ENCODE results near the gene MT1H. TPM values are rescaled to one million over a fixed set of nuclear protein-coding genes. Genes with fewer than 3 reads are reported as not detected.

MT1H gene
- total RNA-seq, 2 donors from 2014 or later = not detected

DNA sequence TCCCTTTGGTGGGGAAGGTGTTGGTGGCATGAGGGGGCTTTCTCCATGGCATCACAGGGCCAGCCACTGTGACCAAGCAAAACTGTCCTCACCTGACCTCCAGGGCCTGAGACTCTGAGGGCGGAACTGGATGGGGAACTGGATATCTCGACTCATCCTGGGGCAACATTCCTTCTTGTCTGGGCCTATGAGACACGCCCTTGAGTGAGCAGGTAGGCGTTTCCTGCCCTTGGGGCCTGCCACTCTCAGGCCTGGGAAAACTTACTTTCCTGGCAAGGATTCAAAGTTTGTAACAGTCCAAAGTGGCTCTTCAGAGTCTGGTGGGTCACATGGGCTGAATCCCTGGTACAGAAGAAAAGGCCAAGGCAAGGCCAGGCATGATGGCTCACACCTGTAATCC is 22.3 kb downstream of the MT1H start:
- H3K9me3 ChIP-seq = no peaks in the 10 kb centered on the region
- H3K4me3 ChIP-seq = no peak overlapping the region
- DNase-seq (ENCODE audit: low spot score) = no peak
- no peaks in the 10 kb centered on the region for H3K27me3 ChIP-seq
- TF ChIP-seq, protein P1, sequence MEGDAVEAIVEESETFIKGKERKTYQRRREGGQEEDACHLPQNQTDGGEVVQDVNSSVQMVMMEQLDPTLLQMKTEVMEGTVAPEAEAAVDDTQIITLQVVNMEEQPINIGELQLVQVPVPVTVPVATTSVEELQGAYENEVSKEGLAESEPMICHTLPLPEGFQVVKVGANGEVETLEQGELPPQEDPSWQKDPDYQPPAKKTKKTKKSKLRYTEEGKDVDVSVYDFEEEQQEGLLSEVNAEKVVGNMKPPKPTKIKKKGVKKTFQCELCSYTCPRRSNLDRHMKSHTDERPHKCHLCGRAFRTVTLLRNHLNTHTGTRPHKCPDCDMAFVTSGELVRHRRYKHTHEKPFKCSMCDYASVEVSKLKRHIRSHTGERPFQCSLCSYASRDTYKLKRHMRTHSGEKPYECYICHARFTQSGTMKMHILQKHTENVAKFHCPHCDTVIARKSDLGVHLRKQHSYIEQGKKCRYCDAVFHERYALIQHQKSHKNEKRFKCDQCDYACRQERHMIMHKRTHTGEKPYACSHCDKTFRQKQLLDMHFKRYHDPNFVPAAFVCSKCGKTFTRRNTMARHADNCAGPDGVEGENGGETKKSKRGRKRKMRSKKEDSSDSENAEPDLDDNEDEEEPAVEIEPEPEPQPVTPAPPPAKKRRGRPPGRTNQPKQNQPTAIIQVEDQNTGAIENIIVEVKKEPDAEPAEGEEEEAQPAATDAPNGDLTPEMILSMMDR (IDR thresholded peaks at IDR 0.05) = no peak
- no peaks in the 10 kb centered on the region for H3K4me1 ChIP-seq
- H3K36me3 ChIP-seq = no peaks in the 10 kb centered on the region
- no peak overlapping the region for H3K27ac ChIP-seq

DNA sequence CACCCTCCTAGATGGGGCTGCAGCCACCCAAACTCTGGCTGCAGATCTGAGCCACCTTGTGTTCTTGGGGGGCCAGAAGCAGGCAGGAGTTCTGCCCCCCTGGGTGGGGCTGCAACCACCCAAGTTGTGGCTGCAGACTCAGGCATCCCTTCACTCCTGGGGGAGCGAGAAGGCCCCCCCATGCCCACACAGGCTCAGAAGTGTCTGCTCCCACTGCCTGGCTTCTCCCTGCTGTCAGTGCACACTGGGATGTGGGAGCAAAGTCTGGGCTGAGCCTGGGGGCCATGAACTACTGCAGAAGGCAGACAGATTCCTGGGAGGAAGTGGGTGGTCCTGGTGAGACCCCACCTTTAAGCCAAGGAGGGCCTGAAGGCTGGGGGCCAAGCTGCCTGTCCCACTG is 25.6 kb downstream of the MT1H start:
- no peak overlapping the region for H3K27ac ChIP-seq
- H3K36me3 ChIP-seq = no peaks in the 10 kb centered on the region
- no peaks in the 10 kb centered on the region for H3K27me3 ChIP-seq
- no peaks in the 10 kb centered on the region for H3K9me3 ChIP-seq
- H3K4me3 ChIP-seq = no peak overlapping the region
- TF ChIP-seq, protein P1 (IDR thresholded peaks at IDR 0.05) = no peak
- H3K4me1 ChIP-seq = no peaks in the 10 kb centered on the region
- no peak for DNase-seq (ENCODE audit: low spot score)

DNA sequence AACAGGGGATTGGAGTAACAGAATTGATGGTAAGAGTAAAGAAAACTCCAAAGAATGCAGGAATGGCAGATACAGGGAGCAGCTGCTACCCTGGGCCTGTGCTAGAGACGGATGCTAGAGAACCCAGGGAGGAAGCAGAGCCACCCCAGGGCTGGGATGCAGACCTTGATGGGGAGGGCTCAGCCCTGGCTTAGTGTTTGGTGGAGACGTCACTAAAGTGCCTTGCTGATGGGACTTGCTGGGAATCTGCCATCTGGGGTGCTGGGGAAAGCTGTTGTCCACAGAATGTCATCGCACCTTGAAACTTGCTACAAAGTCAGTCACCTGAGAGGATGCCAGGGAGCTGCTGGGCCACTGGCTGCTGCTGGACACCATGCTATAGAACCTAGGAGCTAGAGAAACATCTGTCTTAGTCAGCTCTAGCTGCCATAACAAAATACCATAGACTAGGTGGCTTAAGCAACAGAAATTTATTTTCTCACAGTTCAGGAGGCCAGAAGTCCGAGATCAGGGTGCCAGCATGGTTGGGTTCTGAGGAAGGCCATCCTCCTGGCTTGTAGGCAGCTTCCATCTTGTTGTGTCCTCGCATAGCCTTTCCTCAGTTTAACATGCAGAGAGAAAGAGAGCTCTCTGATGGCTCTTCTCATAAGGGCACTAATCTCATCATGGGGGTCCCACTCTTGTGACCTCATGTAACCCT is 28.0 kb downstream of the MT1H start:
- H3K4me3 ChIP-seq = no peak overlapping the region
- no peak for DNase-seq (ENCODE audit: low spot score)
- H3K4me1 ChIP-seq = peaks cover 0 to 3% of the 10 kb centered on the region in 2 donors
- no peaks in the 10 kb centered on the region for H3K9me3 ChIP-seq
- H3K27ac ChIP-seq = no peak overlapping the region
- no peaks in the 10 kb centered on the region for H3K27me3 ChIP-seq
- TF ChIP-seq, protein P1 (IDR thresholded peaks at IDR 0.05) = no peak
- H3K36me3 ChIP-seq = no peaks in the 10 kb centered on the region

DNA sequence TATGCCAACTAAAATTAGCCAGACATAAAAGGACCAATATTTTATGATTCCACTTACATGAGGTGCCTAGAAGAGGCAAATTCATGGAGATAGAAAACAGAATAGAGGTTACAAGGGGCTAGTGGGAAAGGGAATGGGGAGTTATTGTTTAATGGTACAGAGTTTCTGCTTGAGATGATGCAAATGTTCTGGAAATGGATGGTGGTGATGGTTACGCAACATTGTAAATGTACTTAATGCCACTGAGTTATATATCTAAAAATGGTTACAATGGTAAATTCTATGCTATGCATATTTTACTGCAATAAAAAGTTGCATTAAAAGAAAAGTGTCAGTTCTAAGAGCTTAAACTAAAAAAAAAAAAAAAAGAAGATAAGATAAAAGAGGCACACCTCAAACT is 30.6 kb downstream of the MT1H start:
- no peak for DNase-seq (ENCODE audit: low spot score)
- no peaks in the 10 kb centered on the region for H3K36me3 ChIP-seq
- TF ChIP-seq, protein P1 (IDR thresholded peaks at IDR 0.05) = no peak
- H3K27me3 ChIP-seq = no peaks in the 10 kb centered on the region
- no peak overlapping the region for H3K27ac ChIP-seq
- H3K4me3 ChIP-seq = no peak overlapping the region
- H3K9me3 ChIP-seq = no peaks in the 10 kb centered on the region
- peaks cover 0 to 3% of the 10 kb centered on the region in 2 donors for H3K4me1 ChIP-seq

DNA sequence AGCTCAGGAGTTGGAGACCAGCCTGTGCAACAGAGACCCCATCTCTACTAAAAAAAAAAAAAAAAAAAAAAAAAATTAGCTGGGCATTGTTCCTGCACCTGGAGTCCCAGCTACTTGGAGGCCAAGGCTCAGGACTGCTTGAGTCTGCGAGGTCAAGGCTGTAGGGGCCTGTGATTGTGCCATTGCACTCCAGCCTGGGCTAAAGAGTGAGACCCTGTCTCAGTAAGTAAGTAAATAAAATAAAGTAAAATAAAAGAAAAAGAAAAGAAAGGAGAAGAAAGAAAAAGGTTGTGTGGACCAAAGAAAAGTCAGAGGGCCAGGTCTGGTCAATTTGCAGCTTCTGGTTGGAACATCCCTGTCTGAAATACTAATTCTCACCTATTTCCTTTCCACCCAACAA is 31.0 kb downstream of the MT1H start:
- no peak overlapping the region for H3K4me3 ChIP-seq
- peak; percentile 38 for DNase-seq (ENCODE audit: low spot score)
- no peaks in the 10 kb centered on the region for H3K36me3 ChIP-seq
- no peaks in the 10 kb centered on the region for H3K27me3 ChIP-seq
- H3K27ac ChIP-seq = no peak overlapping the region
- TF ChIP-seq, protein P1 (IDR thresholded peaks at IDR 0.05) = no peak
- peaks cover 0 to 3% of the 10 kb centered on the region in 2 donors for H3K4me1 ChIP-seq
- H3K9me3 ChIP-seq = no peaks in the 10 kb centered on the region

DNA sequence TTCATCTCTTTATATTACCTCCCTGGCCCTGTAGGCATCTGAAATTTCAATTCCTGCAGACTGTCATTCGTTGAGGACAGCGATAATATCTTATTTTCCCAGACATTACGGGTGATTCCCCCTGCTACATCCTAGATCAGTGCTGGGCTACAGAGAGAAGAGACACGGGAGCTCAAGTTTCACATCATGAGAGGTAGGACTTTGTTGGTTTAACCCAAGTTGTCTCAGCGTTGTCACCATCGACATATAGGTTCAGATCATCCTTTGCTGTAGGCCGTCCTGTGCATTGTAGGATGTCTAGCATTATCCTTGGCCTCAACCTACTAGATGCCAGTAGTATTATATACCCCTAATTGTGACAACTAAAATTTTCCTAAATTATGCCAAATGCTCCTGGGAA is 31.9 kb downstream of the MT1H start:
- no peaks in the 10 kb centered on the region for H3K27me3 ChIP-seq
- TF ChIP-seq, protein P1 (IDR thresholded peaks at IDR 0.05) = no peak
- H3K36me3 ChIP-seq = no peaks in the 10 kb centered on the region
- no peaks in the 10 kb centered on the region for H3K9me3 ChIP-seq
- H3K27ac ChIP-seq = no peak overlapping the region
- no peak overlapping the region for H3K4me3 ChIP-seq
- no peak for DNase-seq (ENCODE audit: low spot score)
- peaks cover 0 to 3% of the 10 kb centered on the region in 2 donors for H3K4me1 ChIP-seq

Measured in right atrium auricular region (tissue), 2 donors.